GM21737 (cell line): Measurements from ENCODE around the gene FER.
A peak's percentile ranks its signal among the peaks of the same experiment; 100 is the strongest.
"Not testable (repeated sequence)": the region's sequence is repeated elsewhere in the genome, so short reads cannot be mapped to it uniquely, and the experiment has no call there.

Source experiments
- ATAC-seq: cut with Tn5 transposase; IDR thresholded peaks from one replicate; pipeline ENCODE4 v1.9.1; 2021; ENCODE audit warnings: mild to moderate bottlenecking, moderate library complexity; ENCODE audit not compliant: unreplicated experiment

The FER gene

DNA sequence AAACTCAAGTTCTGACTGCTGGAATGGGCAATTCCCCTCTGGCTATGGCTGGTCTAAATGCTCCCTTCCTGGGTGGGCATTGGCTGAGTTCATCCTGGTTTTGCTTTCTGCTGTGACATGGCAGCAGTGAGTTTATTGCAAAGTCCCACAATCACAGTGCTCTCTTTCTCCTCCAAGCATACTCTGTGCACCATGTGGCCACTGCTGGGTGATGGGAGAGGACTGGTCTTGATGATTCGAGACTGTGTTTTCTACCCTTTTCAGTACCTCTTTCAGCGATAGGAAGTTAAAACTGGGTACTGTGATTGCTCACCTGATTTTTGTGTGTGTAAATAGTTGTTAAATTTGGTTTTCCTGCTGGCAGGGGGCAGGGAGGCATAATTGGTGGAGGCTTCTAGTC is 49.7 kb downstream of the FER start:
- ATAC-seq: no peak

DNA sequence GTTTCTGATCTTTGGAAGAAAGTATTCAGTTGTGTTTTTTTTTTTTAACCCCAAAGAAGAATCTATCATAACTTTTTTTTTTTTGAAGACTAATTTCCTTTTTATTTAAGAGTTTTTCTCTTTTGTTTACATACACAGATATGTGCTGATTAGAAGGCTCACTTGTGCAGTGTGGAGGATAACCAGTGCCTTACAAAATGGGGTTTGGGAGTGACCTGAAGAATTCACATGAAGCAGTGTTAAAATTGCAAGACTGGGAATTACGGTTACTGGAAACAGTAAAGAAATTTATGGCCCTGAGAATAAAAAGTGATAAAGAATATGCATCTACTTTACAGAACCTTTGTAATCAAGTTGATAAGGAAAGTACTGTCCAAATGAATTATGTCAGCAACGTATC is 50.3 kb downstream of the FER start:
- ATAC-seq: no peak

DNA sequence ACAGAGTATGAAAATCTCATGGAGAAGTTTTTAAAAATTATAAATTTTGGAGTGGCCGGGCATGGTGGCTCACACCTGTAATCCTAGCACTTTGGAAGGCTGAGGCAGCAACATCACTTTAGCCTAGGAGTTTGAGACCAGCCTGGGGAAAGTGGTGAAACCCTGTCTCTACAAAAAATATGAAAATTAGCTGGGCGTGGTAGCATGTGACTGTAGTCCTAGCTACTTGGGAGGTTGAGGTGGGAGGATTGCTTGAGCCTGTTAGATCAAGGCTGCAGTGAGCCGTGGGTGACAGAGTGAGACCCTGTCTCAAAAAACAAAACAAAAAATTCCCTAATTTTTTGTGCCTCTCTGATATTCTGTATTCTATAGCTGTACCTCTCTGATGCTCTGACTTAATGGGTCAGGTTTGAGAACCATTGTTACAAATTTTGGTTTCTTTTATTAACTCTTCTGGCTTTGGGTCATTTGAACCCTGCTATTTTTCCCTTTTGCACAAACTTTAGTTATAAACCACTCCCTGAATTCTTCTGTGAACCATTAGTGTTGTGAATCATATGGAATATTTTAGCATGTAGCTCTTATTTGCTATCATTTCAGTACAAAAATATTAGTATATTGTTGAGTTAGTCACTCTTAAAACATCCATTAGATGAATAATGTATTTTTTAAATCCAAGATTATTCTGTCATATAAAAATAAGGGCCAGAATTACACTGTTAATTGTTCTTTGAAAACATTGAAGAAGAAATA is 51.0 kb downstream of the FER start:
- ATAC-seq: no peak

DNA sequence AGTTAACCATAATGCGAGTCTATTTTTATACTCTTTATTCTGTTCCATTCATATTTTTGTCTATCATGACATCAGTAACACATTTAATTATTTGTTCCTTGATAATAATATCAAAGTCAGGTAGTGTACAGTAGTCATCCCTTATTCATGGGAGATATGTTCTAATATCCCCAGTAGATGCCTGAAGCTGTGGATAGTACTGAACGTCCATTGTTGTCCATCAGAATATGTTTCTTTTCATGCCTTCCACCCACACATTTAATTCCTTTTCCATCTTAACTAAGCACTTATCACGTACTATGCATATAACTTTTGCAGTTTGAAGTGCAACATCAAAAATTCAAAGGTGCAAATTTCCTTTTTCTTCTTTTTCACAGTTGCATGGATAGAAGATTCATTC is 53.6 kb downstream of the FER start:
- no peak for ATAC-seq

- no peak for ATAC-seq
Measured at GRCh38 chr5:108801776-108802175, 54.1 kb downstream of the FER start.

GRCh38 chr5:108810717-108811116 is 63.0 kb downstream of the FER start:
- ATAC-seq: no peak

DNA sequence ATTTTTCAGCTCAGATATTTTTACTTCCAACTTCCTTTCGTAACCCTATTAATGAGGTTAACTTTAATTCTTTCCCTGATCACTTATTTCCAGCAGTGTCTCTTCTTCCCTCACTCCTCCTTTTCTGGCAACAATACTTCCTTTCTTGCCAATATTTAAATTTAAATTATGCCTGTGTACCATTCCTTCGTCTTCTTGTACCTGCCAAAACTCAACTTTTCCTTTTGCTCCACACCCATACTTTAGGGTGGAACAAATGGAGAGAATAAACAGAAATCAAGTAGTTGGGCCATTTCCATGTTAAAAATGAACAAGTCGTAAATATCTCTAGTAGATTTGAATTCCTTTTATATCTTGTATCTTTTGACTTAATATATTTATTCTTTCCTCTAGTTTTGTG is 66.0 kb downstream of the FER start:
- no peak for ATAC-seq

DNA sequence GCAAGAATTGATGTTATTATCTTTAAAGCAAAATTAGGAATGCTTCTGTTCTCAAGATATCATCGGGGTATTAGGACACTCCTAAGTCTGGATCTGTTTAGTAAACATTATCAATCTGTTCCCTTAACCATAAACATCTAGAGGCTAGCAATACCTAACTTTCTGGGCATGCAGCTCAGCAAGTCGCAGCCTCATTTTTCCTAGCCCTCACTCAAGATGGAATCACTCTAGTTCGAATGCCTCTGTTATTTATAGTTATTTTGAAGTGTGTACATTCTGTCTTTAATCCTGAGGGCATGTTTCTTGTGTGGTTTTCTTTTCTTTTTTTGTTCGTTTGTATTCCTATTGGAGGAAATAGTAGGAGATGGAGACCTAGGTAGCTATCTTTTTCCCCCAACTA is 66.9 kb downstream of the FER start:
- no peak for ATAC-seq

- ATAC-seq: peak; percentile 90
Measured at GRCh38 chr5:108818613-108819272, 71.0 kb downstream of the FER start.

- ATAC-seq: no peak
Measured at GRCh38 chr5:108820983-108821382, 73.3 kb downstream of the FER start.

DNA sequence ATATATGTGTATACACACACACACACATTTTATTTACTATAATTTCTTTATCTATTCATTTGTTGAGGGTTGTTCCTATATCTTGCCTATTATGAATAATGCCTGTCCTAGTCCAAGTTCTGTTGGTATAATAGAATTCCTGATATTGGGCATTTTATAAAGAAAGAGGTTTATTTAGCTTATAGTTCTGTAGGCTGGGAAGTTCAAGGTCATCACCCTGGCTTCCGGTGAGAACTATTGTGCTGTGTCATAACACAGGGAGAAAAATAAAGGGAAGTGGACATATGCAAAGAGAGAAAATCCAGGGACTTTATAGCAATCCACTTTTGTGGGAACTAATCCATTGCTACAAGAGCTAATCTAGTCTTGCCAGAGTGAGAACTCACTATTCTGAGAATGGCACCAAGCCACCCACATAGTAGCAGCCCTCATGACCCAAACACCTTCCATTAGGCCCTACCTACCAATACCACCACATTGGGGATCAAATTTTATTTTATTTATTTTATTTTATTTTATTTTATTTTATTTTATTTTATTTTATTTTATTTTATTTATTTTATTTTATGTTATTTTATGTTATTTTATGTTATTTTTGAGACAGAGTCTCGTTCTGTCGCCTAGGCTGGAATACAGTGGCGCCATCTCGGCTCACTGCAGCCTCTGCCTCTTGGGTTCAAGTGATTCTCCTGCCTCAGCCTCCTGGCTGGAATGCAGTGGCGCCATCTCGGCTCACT is 74.7 kb downstream of the FER start:
- ATAC-seq: no peak

DNA sequence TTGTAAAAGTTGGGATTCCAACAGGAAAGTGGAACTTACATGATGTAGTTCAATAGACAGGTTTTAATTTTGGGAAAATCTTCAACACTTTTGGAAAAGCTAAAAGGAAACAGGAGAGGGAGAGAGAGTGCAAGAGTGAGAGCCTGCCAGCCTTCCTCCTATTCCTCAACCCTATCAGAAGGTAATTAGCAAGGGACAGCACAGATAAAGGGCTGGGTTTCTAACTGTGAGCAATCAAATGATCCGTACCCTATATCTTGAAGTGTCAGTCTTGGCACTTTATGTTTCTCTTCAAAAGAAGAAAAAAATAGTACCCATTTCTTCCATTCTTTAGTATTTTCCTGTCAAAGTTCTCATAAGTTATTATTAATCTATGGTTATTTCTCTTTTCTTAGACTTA is 79.4 kb downstream of the FER start:
- ATAC-seq: no peak

- ATAC-seq: no peak
Measured at GRCh38 chr5:108830705-108831276, 83.1 kb downstream of the FER start.

DNA sequence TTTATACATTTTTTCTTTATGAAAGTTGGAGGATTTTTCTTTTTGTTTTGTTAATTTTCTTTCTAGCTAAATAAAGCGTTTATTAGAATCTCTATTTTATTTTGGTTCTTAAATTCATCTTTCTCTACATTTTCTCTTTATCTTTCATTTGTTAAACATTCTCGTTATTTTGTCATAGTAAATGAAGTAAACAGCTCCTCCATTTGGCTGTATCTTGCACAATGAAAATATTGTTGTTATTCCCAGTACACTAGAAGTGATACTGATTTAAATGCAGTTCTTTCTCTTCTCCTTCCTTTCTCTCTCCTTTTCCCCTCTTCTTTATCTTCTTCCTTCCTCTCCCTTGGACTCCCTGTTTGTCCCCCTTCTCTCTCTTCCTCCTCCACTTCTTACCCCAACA is 88.8 kb downstream of the FER start:
- ATAC-seq: no peak

DNA sequence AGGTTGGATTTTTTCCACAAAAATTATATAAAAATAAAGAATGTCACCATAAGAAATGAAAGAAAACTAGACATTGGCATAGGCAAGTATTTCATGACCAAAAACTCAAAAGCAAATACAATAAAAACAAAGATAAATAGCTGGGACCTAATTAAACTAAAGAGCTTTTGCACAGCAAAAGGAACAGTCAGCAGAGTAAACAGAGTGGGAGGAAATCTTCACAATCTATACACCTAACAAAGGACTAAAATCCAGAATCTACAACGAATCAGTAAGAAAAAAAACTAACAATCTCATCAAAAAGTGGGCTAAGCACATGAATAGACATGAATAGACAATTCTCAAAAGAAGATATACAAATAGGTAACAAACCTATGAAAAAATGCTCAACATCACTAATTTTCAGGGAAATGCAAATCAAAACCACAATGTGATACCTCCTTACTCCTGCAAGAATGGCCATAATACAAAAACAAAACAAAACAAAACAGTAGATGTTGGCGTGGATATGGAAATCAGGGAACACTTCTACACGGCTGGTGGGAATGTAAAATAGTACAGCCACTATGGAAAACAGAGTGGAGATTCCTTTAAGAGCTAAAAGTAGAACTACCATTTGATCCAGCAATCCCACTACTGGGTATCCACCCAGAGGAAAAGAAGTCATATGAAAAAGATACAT is 94.7 kb downstream of the FER start:
- not testable (repeated sequence) for ATAC-seq

DNA sequence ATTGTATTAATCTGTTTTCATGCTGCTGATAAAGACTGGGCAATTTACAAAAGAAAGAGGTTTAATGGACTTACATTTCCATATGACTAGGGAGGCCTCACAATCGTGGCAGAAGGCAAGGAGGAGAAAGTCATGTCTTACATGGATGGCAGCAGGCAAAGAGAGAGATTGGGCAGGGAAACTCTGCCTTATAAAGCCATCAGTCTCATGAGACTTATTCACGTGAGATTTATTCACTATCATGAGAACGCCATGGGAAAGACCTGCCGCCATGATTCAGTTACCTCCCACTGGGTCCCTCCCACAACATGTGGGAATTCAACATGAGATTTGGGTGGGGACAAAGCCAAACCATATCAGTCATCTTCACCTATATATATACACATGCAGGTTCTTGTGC is 103.4 kb downstream of the FER start:
- not testable (repeated sequence) for ATAC-seq

GRCh38 chr5:108857905-108858304 is 110.2 kb downstream of the FER start:
- ATAC-seq: peak; percentile 45

- ATAC-seq: peak; percentile 93
Measured at GRCh38 chr5:108858959-108859358, 111.3 kb downstream of the FER start.

- no peak for ATAC-seq
Measured at GRCh38 chr5:108862211-108862610, 114.5 kb downstream of the FER start.

DNA sequence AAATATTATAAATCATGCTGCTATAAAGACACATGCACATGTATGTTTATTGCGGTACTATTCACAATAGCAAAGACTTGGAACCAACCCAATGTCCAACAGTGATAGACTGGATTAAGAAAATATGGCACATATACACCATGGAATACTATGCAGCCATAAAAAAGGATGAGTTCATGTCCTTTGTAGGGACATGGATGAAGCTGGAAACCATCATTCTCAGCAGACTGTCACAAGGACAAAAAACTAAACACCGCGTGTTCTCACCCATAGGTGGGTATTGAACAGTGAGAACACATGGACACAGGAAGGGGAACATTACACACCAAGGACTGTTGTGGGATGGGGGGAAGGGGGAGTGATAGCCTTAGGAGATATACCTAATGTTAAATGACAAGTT is 118.4 kb downstream of the FER start:
- ATAC-seq: not testable (repeated sequence)

DNA sequence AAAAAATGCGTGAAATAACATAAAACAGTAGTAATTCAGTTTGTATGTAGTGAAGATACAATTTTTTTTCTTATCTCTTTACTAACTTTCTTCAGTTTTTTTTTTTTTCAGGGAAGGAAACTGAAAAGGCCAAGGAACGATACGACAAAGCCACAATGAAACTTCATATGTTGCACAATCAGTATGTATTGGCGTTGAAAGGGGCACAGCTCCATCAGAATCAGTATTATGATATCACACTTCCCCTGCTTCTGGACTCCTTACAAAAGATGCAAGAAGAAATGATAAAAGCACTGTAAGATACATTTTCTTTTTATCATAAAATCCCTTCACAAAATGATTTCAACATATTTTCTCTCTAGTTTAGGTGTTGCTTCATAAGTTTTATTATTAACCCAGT is 120.0 kb downstream of the FER start:
- ATAC-seq: no peak
